Measurements from ENCODE around the gene PIGP.
"Not testable (repeated sequence)": the region's sequence is repeated elsewhere in the genome, so short reads cannot be mapped to it uniquely, and the experiment has no call there.

The PIGP gene

DNA sequence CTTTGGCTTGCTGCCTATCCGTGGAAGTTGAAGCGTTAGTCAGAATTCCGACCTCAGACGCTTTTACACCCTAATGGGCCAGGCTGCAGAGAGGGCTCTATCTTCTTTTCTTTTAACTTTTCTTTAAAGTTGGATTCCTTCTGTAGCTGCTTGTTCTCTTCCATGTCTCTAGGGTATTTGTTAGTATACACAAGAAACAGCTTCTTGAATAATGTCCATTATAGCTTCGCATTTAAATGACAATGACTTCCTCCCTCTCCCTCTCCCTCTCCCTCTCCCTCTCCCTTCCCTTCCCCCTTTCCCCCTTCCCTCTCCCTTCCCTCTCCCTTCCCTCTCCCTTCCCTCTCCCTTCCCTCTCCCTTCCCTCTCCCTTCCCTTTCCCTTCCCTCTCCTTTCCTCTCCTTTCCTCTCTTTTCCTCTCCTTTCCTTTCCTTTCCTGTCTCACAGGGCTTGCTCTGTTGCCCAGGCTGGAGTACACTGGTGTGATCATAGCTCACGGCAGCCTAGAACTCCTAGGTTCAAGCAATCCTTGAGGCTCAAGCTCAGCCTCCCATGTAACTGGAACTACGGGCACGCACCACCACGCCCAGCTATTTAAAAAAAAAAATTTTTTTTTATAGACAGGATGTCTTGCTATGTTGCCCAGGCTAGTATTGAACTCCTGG, 33.3 kb downstream of the PIGP start:
- Histone ChIP-seq H3K27me3 (ENCODE audit: control insufficient read depth in 1 of 2, insufficient read depth in 2 of 2, low read length in 2 of 2) (no peaks in the 10 kb centered on the region), H3K27ac (ENCODE audit: low read depth, low read length) (no peak overlapping the region), H3K4me1 (ENCODE audit: insufficient read depth, low read length) (no peaks in the 10 kb centered on the region), H3K4me3 (ENCODE audit: low read depth in 1 of 2, low read length in 2 of 2) (no peak overlapping the region), H3K36me3 (ENCODE audit: insufficient read depth, low read length) (no peaks in the 10 kb centered on the region), H3K9ac (ENCODE audit: low read length) (no peak overlapping the region), H3K9me3 (ENCODE audit: low read length) (no peaks in the 10 kb centered on the region)

DNA sequence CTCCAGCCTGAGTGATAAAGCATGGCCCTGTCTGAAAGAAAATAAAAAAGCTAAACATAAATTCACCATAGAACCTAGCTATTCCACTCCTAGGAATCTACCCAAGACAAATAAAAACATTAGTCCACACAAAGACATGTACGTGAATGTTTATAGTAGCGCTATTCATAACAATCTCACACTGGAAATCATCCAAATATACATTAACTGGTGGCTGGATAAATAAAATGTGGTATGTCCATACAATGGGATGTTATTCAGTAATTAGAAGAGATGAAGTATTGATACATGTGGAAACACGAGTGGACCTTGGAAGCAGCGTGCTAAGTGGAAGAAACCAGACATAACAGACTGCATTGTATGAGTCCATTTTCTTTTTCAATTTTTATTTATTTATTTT, 36.7 kb downstream of the PIGP start:
- no peak overlapping the region for H3K27ac ChIP-seq (ENCODE audit: low read depth, low read length)
- no peaks in the 10 kb centered on the region for H3K9me3 ChIP-seq (ENCODE audit: low read length)
- H3K36me3 ChIP-seq (ENCODE audit: insufficient read depth, low read length): no peaks in the 10 kb centered on the region
- H3K9ac ChIP-seq (ENCODE audit: low read length): no peak overlapping the region
- no peaks in the 10 kb centered on the region for H3K27me3 ChIP-seq (ENCODE audit: control insufficient read depth in 1 of 2, insufficient read depth in 2 of 2, low read length in 2 of 2)
- no peak overlapping the region for H3K4me3 ChIP-seq (ENCODE audit: low read depth in 1 of 2, low read length in 2 of 2)
- peaks cover 4% of the 10 kb centered on the region for H3K4me1 ChIP-seq (ENCODE audit: insufficient read depth, low read length)

DNA sequence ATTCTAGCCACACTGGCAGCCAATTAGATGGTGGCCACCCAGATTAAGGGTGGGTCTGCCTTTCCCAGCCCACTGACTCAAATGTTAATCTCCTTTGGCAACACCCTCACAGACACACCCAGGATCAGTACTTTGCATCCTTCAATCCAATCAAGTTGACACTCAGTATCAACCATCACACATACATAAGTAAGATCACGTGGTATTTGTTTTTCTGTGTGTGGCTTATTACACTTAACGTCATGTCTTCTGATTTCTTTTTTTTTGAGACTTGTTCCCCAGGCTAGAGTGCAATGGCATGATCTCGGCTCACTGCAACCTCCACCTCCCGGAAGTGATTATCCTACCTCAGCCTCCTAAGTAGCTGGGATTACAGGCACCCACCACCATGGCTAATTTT, 38.5 kb downstream of the PIGP start:
- H3K4me1 ChIP-seq (ENCODE audit: insufficient read depth, low read length); H3K9me3 ChIP-seq (ENCODE audit: low read length); H3K36me3 ChIP-seq (ENCODE audit: insufficient read depth, low read length); H3K27ac ChIP-seq (ENCODE audit: low read depth, low read length); H3K27me3 ChIP-seq (ENCODE audit: control insufficient read depth in 1 of 2, insufficient read depth in 2 of 2, low read length in 2 of 2); H3K9ac ChIP-seq (ENCODE audit: low read length); H3K4me3 ChIP-seq (ENCODE audit: low read depth in 1 of 2, low read length in 2 of 2): not testable (repeated sequence)

DNA sequence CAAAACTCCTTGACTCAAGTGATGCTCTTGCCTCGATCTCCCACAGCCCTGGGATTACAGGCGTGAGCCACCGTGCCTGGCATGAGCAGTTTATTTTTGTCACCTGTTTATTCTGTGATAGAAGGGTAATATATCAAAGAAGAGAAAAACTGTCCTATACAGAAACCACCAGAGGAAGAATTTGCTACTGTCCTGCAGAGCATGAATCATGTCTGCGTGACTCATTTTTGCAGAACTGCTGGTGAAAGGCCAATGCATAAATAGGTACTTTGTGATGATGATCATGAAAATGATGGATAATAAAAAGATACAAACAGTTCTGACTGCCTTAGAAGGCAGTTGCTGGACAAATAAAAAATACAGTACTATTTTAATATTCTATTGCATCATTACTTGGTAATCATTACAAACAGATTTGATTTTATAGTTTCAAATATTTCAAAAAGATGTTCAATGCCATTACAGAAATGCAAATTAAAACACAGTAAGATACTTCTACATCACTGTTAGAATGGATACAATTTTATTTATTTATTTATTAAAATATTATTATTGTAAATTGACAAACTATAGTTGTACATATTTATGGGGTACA, 39.9 kb downstream of the PIGP start:
- H3K27me3 ChIP-seq (ENCODE audit: control insufficient read depth in 1 of 2, insufficient read depth in 2 of 2, low read length in 2 of 2): no peaks in the 10 kb centered on the region
- no peak overlapping the region for H3K9ac ChIP-seq (ENCODE audit: low read length)
- H3K4me3 ChIP-seq (ENCODE audit: low read depth in 1 of 2, low read length in 2 of 2): no peak overlapping the region
- H3K4me1 ChIP-seq (ENCODE audit: insufficient read depth, low read length): peaks cover 4% of the 10 kb centered on the region
- no peaks in the 10 kb centered on the region for H3K9me3 ChIP-seq (ENCODE audit: low read length)
- no peaks in the 10 kb centered on the region for H3K36me3 ChIP-seq (ENCODE audit: insufficient read depth, low read length)
- no peak overlapping the region for H3K27ac ChIP-seq (ENCODE audit: low read depth, low read length)

DNA sequence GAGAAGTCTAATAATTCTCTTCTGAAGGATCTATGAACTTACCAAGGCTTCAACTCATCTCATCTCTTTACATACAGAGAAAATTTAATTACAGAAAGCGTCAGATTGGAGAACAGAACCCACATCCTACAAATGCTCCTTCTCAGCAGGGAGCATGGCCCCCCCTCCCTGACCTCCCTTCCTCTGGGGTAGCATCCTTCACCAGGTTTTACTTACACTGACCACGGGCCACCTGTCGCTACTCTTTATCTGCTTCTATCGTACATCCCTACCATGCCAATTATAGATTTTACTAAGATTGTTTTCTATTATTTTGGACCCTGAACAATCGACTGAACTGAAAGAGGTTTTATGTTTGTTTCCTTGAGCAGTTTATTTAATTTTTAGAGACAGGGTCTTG, 40.6 kb downstream of the PIGP start:
- Histone ChIP-seq H3K9ac (ENCODE audit: low read length) (no peak overlapping the region), H3K4me3 (ENCODE audit: low read depth in 1 of 2, low read length in 2 of 2) (no peak overlapping the region), H3K9me3 (ENCODE audit: low read length) (no peaks in the 10 kb centered on the region), H3K4me1 (ENCODE audit: insufficient read depth, low read length) (peaks cover 4% of the 10 kb centered on the region), H3K36me3 (ENCODE audit: insufficient read depth, low read length) (no peaks in the 10 kb centered on the region), H3K27me3 (ENCODE audit: control insufficient read depth in 1 of 2, insufficient read depth in 2 of 2, low read length in 2 of 2) (no peaks in the 10 kb centered on the region), H3K27ac (ENCODE audit: low read depth, low read length) (no peak overlapping the region)

DNA sequence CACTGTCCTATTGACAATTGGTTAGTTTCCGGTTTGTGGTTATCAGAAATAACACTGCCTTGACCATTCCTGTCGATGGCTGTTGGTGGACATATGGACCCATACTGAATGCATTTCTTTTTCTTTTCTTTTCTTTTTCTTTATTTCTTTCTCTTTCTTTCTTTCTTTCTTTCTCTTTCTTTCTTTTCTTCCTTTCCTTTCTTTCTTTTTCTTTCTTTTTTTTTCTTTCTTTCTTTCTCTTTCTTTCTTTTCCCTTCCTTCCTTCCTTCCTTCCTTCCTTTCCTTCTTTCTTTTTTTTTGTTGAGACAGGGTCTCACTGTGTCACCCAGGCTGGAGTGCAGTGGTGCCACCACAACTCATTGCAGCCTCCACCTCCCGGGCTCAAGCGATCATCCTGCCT, 42.0 kb downstream of the PIGP start:
- Histone ChIP-seq H3K4me3 (ENCODE audit: low read depth in 1 of 2, low read length in 2 of 2) (no peak overlapping the region), H3K27me3 (ENCODE audit: control insufficient read depth in 1 of 2, insufficient read depth in 2 of 2, low read length in 2 of 2) (no peaks in the 10 kb centered on the region), H3K9ac (ENCODE audit: low read length) (no peak overlapping the region), H3K27ac (ENCODE audit: low read depth, low read length) (no peak overlapping the region), H3K36me3 (ENCODE audit: insufficient read depth, low read length) (no peaks in the 10 kb centered on the region), H3K4me1 (ENCODE audit: insufficient read depth, low read length) (peaks cover 4% of the 10 kb centered on the region), H3K9me3 (ENCODE audit: low read length) (no peaks in the 10 kb centered on the region)

DNA sequence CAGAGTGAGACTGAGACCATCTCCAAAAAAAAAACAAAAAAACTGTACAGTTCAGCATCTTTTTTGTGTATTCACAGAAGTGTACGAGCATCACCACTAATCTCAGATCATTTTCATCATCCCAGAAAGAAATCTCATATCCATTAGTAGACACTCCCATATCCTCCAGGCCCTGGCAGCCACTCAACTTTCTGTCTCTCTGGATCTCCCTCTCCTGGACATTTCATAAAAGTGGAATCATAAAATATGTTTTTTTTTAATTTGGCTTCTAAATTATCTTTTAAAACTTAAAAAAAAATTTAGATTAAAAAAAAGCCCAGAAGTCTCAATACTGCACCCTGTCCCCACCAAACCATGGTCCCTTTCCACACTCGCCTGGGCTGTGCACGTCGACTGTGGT, 44.3 kb downstream of the PIGP start:
- no peak overlapping the region for H3K27ac ChIP-seq (ENCODE audit: low read depth, low read length)
- no peak overlapping the region for H3K4me3 ChIP-seq (ENCODE audit: low read depth in 1 of 2, low read length in 2 of 2)
- H3K36me3 ChIP-seq (ENCODE audit: insufficient read depth, low read length): no peaks in the 10 kb centered on the region
- H3K4me1 ChIP-seq (ENCODE audit: insufficient read depth, low read length): peaks cover 4% of the 10 kb centered on the region
- no peaks in the 10 kb centered on the region for H3K9me3 ChIP-seq (ENCODE audit: low read length)
- no peaks in the 10 kb centered on the region for H3K27me3 ChIP-seq (ENCODE audit: control insufficient read depth in 1 of 2, insufficient read depth in 2 of 2, low read length in 2 of 2)
- no peak overlapping the region for H3K9ac ChIP-seq (ENCODE audit: low read length)

DNA sequence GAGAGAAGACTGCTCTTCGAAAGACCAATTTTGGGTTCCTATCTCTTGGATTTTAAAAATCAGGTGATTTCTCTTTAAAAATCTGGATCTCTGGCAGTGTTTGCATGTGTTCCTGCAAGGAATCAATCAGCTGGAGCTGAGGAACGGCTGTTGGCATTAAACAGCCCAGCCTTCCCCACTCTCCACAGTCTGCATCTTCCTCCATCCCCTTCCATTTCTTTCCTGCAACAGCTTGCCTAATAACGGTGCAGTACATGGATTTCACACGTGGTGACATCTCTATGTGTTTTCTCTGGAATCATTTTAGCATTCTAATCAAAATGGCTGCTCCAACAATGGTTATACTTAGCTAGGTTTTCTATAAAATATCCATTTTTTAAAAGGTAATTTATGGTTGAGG, 46.4 kb downstream of the PIGP start:
- H3K9ac ChIP-seq (ENCODE audit: low read length): no peak overlapping the region
- H3K9me3 ChIP-seq (ENCODE audit: low read length): no peaks in the 10 kb centered on the region
- H3K4me3 ChIP-seq (ENCODE audit: low read depth in 1 of 2, low read length in 2 of 2): no peak overlapping the region
- H3K4me1 ChIP-seq (ENCODE audit: insufficient read depth, low read length): no peaks in the 10 kb centered on the region
- H3K27me3 ChIP-seq (ENCODE audit: control insufficient read depth in 1 of 2, insufficient read depth in 2 of 2, low read length in 2 of 2): no peaks in the 10 kb centered on the region
- no peaks in the 10 kb centered on the region for H3K36me3 ChIP-seq (ENCODE audit: insufficient read depth, low read length)
- H3K27ac ChIP-seq (ENCODE audit: low read depth, low read length): no peak overlapping the region

DNA sequence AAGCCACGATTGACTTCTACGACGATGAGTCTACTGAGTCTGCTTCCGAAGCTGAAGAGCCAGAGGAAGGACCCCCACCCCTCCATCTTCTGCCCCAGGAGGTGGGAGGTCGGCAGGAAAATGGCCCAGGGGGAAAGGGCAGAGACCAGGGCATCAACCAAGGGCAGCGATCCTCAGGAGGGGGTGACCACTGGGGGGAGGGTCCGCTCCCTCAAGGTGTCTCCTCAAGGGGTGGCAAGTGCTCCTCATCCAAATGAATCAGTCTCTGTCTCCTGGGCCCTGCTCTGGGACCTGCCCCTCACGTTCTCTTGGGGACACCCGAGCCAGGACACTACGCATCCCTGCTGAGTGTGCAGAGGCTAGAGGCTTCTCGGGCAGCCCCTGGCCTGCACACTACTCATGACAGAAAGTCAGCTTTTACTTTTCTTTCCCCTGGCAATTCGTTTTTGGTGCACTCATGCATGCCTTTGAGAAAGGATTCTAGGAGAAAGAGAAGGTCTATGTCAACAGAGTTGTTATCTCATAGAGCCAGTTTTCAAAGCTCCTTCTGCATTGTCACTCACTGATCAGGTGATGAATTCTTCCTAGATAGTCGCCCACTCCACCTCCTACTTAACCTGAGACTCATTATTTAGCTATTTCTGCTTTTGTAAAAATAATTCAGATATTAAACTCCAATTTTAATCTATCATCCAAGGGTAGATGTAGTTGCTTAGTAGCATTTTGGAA, 54.8 kb downstream of the PIGP start:
- H3K9me3 ChIP-seq (ENCODE audit: low read length): no peaks in the 10 kb centered on the region
- H3K4me3 ChIP-seq (ENCODE audit: low read depth in 1 of 2, low read length in 2 of 2): no peak overlapping the region
- H3K9ac ChIP-seq (ENCODE audit: low read length): no peak overlapping the region
- no peaks in the 10 kb centered on the region for H3K36me3 ChIP-seq (ENCODE audit: insufficient read depth, low read length)
- H3K4me1 ChIP-seq (ENCODE audit: insufficient read depth, low read length): no peaks in the 10 kb centered on the region
- H3K27me3 ChIP-seq (ENCODE audit: control insufficient read depth in 1 of 2, insufficient read depth in 2 of 2, low read length in 2 of 2): no peaks in the 10 kb centered on the region
- no peak overlapping the region for H3K27ac ChIP-seq (ENCODE audit: low read depth, low read length)
